ENCODE results near the gene TMEM256. TPM values are rescaled to one million over a fixed set of nuclear protein-coding genes. Genes with fewer than 3 reads are reported as not detected.
A peak's percentile ranks its signal among the peaks of the same experiment; 100 is the strongest.

Gene TMEM256
- total and polyA plus RNA-seq, 9 of the 15 experiments (the other 6 are each of a cell fraction or from before 2014, with no cell fraction given), result 43.4 to 177 (median 68.5) TPM

- TF ChIP-seq EGR1 (conservative IDR thresholded peaks at IDR 0.05) (peak; percentile 57), MEF2D (tag; conservative IDR thresholded peaks at IDR 0.05; ENCODE audit: low read depth) (no peak)
- DNase-seq (ENCODE audit: extremely low read depth in 1 of 4, low spot score in 3 of 4) (no peak), ATAC-seq (no peak), FAIRE-seq (no peak)
- in situ Hi-C loops (cut with MboI) (no loop called here), intact Hi-C loops (cut with micrococcal nuclease) (no loop called here)
- Histone ChIP-seq H3K27ac (ENCODE audit: extremely low read depth, low read depth, low read length) (no peak overlapping the region), H3K36me3 (ENCODE audit: control insufficient read depth, insufficient read depth, low read length) (no peaks in the 10 kb centered on the region), H3K9me1 (ENCODE audit: control insufficient read depth, insufficient read depth, low read length) (no peaks in the 10 kb centered on the region), H3K4me3 (no peak overlapping the region), H2AFZ (ENCODE audit: low read depth, low read length) (no peak overlapping the region), H3K27me3 (ENCODE audit: control insufficient read depth in 2 of 2, insufficient read depth in 2 of 2, low read length in 2 of 2) (no peaks in the 10 kb centered on the region), H3K4me2 (ENCODE audit: insufficient read depth, low read length) (no peak overlapping the region), H3K4me1 (replicated peaks in 1 of 2; ENCODE audit: control insufficient read depth in 2 of 2, insufficient read depth in 2 of 2, low read length in 2 of 2) (no peaks in the 10 kb centered on the region; a peak in 1 of 5 replicates), H3K9me3 (replicated peaks; ENCODE audit: control insufficient read depth, insufficient read depth, low read depth, low read length) (no peaks in the 10 kb centered on the region), H3K9ac (ENCODE audit: insufficient read depth in 1 of 2, low read depth in 2 of 2, low read length in 2 of 2) (no peak overlapping the region), H4K20me1 (replicated peaks; ENCODE audit: control insufficient read depth, insufficient read depth, low read length) (no peaks in the 10 kb centered on the region), H3K79me2 (ENCODE audit: control insufficient read depth, insufficient read depth, low read length) (no peaks in the 10 kb centered on the region)
- POLR2A ChIA-PET, result interaction anchor here (0.6 kb wide), 1 partner anchor 11 kb away, joined by 4 read pairs; no protein-coding TSS in a partner anchor
- 22% methylated on average over 6 of the region's 6 CpGs for WGBS (ENCODE audit: insufficient coverage, low coverage, missing lambda C conversion rate)
- BruUV-seq (replicated peaks), result no TSS peak
- CTCF ChIA-PET (ENCODE audit: low intra/inter-chr PET ratio), result no interaction called here
Observed at GRCh38 chr17:7363311-7363710, 40.6 kb downstream of the TMEM256 start.

GRCh38 chr17:7361906-7362305, 42.0 kb downstream of the TMEM256 start:
- Histone ChIP-seq H3K27me3 (ENCODE audit: control insufficient read depth in 2 of 2, insufficient read depth in 2 of 2, low read length in 2 of 2) (no peaks in the 10 kb centered on the region), H3K4me2 (ENCODE audit: insufficient read depth, low read length) (no peak overlapping the region), H3K36me3 (ENCODE audit: control insufficient read depth, insufficient read depth, low read length) (no peaks in the 10 kb centered on the region), H3K79me2 (ENCODE audit: control insufficient read depth, insufficient read depth, low read length) (no peaks in the 10 kb centered on the region), H3K4me3 (no peak overlapping the region), H3K9ac (ENCODE audit: insufficient read depth in 1 of 2, low read depth in 2 of 2, low read length in 2 of 2) (no peak overlapping the region), H3K9me1 (ENCODE audit: control insufficient read depth, insufficient read depth, low read length) (no peaks in the 10 kb centered on the region), H3K27ac (ENCODE audit: extremely low read depth, low read depth, low read length) (no peak overlapping the region), H3K9me3 (replicated peaks; ENCODE audit: control insufficient read depth, insufficient read depth, low read depth, low read length) (no peaks in the 10 kb centered on the region), H4K20me1 (replicated peaks; ENCODE audit: control insufficient read depth, insufficient read depth, low read length) (no peaks in the 10 kb centered on the region), H2AFZ (ENCODE audit: low read depth, low read length) (no peak overlapping the region), H3K4me1 (replicated peaks in 1 of 2; ENCODE audit: control insufficient read depth in 2 of 2, insufficient read depth in 2 of 2, low read length in 2 of 2) (no peaks in the 10 kb centered on the region; a peak in 1 of 5 replicates)
- TF ChIP-seq HNRNPUL1 (IDR thresholded peaks at IDR 0.05; ENCODE audit: low read length) (no peak), ZNF124 (CRISPR knock-in tag; IDR thresholded peaks at IDR 0.05) (no peak), POLR3A (IDR thresholded peaks at IDR 0.05; ENCODE audit: borderline replicate concordance, extremely low read depth, insufficient read depth, insufficient read length) (no peak), ELF2 (CRISPR knock-in tag; IDR thresholded peaks at IDR 0.05) (no peak), RFX1 (IDR thresholded peaks at IDR 0.05) (no peak), FOXA3 (CRISPR knock-in tag; conservative IDR thresholded peaks at IDR 0.05 in 1 of 2, IDR thresholded peaks at IDR 0.05 in 1 of 2) (no peak)
- ChIA-PET POLR2A (interaction anchor here (0.7 to 1.2 kb wide), 2 partner anchors 18 to 90 kb away, joined by 4 read pairs; no protein-coding TSS in a partner anchor), CTCF (ENCODE audit: low intra/inter-chr PET ratio) (no interaction called here)
- DNase-seq (ENCODE audit: extremely low read depth in 1 of 4, low spot score in 3 of 4) (no peak), ATAC-seq (no peak), FAIRE-seq (no peak)
- WGBS (ENCODE audit: insufficient coverage, low coverage, missing lambda C conversion rate), result 0% methylated on average over 3 of the region's 3 CpGs
- intact Hi-C loops (cut with micrococcal nuclease) (no loop called here), in situ Hi-C loops (cut with MboI) (no loop called here)
- no TSS peak for BruUV-seq (replicated peaks)
